ENCODE measurements around the gene HIVEP2.
A peak's percentile ranks its signal among the peaks of the same experiment; 100 is the strongest.

Gene HIVEP2

DNA sequence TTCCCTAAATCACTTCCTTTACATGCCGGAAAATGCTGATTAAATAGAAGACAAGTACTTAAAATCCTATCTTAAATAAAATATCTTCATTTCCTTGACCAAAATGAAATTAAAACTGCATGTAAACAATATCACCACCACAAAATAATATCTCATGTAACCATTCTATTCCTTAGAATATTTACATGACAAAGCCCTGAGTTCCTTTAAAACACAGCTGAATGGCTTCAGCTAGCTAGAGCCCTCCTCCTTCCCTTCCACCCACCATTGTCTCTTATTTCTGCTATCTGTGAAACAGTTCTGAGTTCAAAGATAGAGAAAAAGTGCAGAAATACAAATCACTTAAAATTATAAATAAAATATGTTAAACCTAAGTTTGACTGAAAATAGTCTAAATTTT is 103.1 kb downstream of the HIVEP2 start:
- DNase-seq (ENCODE audit: low spot score) = no peak

DNA sequence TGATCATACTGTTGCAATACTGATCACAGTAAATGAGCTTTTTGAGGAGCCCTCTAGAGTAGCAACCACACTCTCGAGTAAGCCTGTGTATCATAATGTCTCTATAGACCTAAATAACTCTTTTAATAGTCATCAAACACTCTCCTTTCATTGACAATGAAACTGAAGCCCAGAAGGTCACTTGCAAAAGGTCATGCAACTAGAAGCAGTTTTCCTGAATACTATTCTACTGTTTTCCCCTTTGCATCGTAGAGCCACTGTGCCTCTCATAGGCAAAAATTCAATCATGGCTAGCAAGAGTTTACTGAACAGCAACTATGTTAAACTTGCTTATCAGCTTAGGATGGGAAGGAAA is 105.3 kb downstream of the HIVEP2 start:
- no peak for DNase-seq (ENCODE audit: low spot score)

DNA sequence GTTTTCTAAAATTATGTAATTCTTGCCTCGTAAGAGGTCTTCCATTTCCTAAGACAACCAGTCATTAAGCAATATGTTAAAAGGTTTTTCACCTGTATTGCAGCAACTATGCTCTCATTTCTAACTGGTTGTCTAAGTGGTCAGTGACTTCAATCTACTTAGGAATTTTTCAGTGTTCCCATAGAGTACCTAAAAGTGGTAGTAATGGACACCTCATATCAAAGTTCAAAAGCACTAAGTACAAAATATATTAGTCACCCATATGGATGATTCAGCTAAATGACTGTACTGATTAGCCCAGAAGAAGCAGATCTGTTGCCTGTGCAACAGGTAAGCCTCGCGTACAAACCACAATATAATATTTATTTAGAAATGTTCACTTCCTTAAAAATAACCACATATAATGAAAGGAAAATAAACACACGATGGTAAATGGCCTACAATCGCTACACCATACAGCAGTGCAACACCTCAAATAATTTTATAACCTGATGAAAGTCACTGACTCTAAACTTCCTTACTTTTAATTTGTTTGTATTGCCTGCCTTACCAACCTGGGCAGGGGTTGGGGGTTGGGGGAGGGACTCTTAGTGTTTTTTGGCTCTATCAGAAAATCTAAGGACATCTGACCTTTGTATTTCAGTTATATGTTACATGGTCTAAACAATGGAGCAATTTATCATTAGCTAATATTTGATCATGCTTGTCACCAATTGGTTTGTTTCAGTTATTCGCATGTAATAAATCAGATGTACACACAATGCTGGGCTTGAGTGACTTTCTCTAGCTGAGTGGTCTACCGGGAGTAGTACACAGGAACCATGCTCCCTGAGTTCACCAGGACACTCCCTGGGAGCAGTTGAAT is 105.9 kb downstream of the HIVEP2 start:
- no peak for DNase-seq (ENCODE audit: low spot score)

- DNase-seq (ENCODE audit: low spot score) = no peak
Observed at GRCh38 chr6:142835787-142836535, 109.0 kb downstream of the HIVEP2 start.

GRCh38 chr6:142834853-142835252 is 110.1 kb downstream of the HIVEP2 start:
- DNase-seq (ENCODE audit: low spot score) = no peak

- no peak for DNase-seq (ENCODE audit: low spot score)
Observed at GRCh38 chr6:142833798-142834197, 111.2 kb downstream of the HIVEP2 start.

DNA sequence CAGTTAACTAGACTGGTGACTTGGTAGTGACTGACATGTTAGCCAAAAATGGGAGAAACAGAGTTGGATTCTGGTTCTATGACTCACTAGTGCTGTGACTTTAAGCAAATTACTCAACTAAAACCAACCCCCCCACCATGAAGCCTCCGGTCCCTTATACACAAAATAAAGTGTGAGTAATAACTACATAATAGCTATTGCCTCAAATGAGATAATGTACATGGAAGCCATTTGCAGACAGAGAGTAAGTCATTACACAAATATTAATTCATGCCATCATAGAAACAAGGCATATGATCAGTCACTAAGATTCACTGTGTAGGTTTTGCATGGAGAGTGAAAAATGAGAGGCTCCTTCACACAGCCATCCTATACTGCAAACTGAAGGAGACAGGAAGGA is 111.9 kb downstream of the HIVEP2 start:
- peak; percentile 42 for DNase-seq (ENCODE audit: low spot score)

GRCh38 chr6:142830807-142831206 is 114.2 kb downstream of the HIVEP2 start:
- DNase-seq (ENCODE audit: low spot score) = no peak

GRCh38 chr6:142830116-142830710 is 114.8 kb downstream of the HIVEP2 start:
- DNase-seq (ENCODE audit: low spot score) = no peak

- no peak for DNase-seq (ENCODE audit: low spot score)
Observed at GRCh38 chr6:142829556-142829955, 115.4 kb downstream of the HIVEP2 start.

GRCh38 chr6:142827991-142828390 is 117.0 kb downstream of the HIVEP2 start:
- no peak for DNase-seq (ENCODE audit: low spot score)

- DNase-seq (ENCODE audit: low spot score) = no peak
Observed at GRCh38 chr6:142827369-142827768, 117.6 kb downstream of the HIVEP2 start.

DNA sequence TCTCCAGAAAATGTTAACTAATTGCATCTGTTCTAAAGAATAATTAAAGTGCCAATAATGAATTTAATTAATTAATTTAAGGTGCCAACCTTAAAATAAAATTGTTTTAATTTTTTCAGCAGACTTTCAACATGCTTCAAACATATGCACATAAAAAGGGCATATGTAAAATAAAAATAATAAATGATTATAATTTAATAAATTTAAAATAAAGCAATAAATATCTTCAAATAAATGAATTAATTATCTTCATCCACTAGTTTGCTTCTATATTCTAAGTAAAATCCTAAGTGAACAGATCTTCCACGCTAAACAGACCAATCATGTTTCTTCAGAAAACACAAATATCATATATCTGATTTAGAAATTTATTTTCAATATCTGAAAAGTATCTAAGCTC is 119.2 kb downstream of the HIVEP2 start:
- DNase-seq (ENCODE audit: low spot score) = no peak

GRCh38 chr6:142824426-142824825 is 120.5 kb downstream of the HIVEP2 start:
- no peak for DNase-seq (ENCODE audit: low spot score)

DNA sequence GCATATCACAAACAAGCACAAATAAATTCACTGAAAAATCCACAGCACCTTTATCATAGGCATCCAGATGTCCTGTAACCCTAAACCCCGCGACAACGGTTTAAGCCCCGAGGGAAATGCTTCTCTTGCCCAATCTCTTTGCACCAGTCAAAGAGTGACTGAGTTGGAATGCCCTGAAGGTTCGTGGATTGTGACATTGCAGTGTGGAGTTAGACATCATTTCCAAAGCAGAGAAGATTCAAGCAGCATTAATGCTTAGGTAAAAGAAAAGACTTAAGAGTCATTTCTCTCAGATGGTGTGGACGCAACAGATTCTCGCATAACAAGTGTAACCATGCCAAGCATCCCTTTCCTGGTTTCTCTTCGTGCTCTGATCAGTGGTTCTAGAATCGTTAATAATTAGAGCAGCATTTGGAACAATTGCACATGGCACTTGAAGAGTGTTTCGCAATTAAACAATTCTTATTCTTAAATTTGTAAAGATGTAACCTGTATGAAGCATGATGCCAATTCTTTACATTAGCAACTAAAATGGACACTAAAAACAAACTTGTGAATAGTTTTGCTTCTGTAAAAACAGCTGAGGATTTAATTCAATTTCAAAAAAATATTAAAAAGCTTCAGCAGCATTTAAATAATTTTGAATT is 121.6 kb downstream of the HIVEP2 start:
- no peak for DNase-seq (ENCODE audit: low spot score)

DNA sequence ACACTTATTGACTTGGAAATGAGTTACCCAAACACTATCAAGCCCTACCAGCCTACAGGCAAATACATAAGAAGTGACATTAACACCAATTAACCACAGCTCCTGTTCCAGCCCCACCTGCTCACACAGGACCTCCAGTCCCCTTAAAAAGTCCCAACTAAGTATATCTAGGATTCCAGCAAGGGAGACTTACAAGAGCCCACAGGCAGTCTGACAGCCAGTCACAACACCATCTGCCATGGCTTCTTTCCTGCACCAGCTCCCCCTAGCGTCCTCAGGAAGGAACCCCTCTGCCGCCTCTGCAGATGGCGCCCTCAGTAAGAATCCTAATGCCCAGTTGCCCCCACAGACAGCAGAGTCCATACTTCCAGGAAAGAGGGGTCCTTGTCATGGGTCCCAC is 122.1 kb downstream of the HIVEP2 start:
- no peak for DNase-seq (ENCODE audit: low spot score)

DNA sequence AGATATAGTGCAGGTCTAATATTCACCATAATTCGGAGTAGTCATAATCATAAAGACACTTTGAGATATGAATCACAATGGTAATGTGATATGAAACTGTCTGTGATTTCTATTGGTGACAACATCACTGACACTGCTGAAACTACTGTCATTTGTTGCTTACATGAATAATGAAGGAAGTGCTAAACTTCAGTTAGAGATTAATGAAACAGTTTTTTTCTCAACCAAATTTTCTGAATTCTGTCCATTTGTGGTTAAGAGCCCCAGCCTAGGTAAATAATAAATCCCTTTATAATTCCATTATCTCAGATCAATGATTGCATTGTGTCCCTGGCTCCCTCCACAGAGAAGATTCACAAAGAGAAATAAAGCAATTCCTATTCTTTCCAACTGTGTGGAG is 122.6 kb downstream of the HIVEP2 start:
- no peak for DNase-seq (ENCODE audit: low spot score)

DNA sequence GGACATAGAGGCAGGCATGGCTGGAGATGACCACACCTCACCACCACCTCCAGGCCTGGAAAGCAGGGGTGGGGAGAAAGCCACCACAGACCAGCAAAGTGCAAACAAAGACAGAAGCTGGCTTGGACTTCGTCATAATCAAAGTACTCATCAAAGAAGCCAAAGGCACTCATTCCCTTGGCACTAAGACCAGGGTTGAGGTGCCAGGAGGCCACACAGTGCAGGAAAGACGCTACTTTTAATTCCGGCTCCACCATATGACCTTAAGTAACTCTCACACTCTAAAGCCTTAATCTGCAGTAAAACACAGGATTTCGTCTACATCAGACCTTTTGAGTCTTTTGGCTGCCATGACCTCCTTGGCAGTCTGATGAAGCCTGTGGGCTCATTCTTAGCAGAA is 123.1 kb downstream of the HIVEP2 start:
- DNase-seq (ENCODE audit: low spot score) = no peak

DNA sequence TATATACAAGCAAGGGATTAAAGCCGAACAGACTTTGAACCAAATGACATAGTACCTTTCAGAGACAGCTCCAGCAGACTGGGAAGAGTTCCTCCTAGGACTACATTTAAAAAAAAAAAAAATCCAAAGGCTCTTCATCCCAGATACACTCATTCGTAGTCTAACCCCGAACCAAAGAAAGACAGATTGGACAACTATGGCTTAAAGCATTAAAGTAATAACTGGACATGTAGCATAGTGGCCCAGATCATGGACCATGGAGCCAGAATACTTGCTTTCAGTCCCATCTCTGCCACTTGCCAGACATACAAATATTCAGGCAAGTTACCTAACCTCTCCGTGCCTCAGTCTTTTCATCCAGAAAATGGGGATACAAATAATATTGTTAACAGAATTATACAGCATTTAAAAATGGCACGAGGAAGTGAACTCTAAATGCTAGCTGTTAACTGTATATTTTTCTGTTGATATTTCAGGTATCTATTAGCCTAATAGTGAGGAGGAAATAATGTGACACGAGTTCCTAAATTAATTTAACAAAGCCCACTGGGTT is 123.7 kb downstream of the HIVEP2 start:
- no peak for DNase-seq (ENCODE audit: low spot score)

GRCh38 chr6:142820338-142821051 is 124.5 kb downstream of the HIVEP2 start:
- no peak for DNase-seq (ENCODE audit: low spot score)

- no peak for DNase-seq (ENCODE audit: low spot score)
Observed at GRCh38 chr6:142819603-142820337, 125.2 kb downstream of the HIVEP2 start.

Measured in hepatic stellate cell (primary cell).